Left ventricle myocardium superior (tissue), 1 donor: ENCODE results near the gene NFIA. TPM values are rescaled to one million over a fixed set of nuclear protein-coding genes. Genes with fewer than 3 reads are reported as not detected.
A peak's percentile ranks its signal among the peaks of the same experiment; 100 is the strongest.

Experiments used
- ATAC-seq: fragments of 200-7000 bp; cut with Tn5 transposase; one replicate; pipeline ENCODE4 v1.9.1; 2020; ENCODE audit warnings: mild to moderate bottlenecking, moderate library complexity
- DNase-seq: peaks from one replicate; pipeline ENCODE4 v3.0.0-alpha.2; 2020
- intact Hi-C: fragments of 100-400 bp; cut with micrococcal nuclease; formaldehyde crosslinking; loops from one replicate; pipeline ENCODE4 v1.11.0; 2022
- total RNA-seq: library from RNA; stranded (reverse); fragmentation: NEBNext Ultra II Directional; extraction: Animal tissue kit (Norgen Biotek cat#: 25700); gene quantifications from one replicate; pipeline ENCODE4 v1.2.1, GENCODE V29; 2021
- donor health status: DM: no; HTN: yes; CAD: no; lungs with severe emphysema.

The NFIA gene
- total RNA-seq, 1 donor from 2014 or later = 102 TPM

DNA sequence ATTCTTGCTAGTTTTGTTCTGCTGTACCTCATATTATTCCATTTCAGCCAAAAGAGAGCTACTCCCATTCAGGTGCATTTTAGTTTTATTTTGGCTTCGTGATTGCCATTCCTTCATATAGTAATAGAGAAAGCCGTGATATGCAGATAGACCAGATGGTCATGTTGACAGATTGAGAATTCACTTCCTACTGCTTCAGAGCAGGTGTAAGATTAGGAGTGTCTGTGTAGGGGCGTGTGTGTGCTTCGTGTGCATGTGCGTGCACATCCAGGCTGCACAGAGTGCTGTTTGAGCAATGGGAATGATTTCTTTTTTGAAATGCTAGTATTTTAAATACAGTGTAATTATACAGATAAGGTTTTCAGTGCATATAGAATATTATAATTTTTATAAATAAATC lies 10.3 kb downstream of the NFIA start:
- intact Hi-C loops = loop anchor here (10.0 kb wide), 1 partner anchor 82 kb away; no protein-coding TSS in a partner anchor
- ATAC-seq (peak; percentile 49), DNase-seq (no peak)

DNA sequence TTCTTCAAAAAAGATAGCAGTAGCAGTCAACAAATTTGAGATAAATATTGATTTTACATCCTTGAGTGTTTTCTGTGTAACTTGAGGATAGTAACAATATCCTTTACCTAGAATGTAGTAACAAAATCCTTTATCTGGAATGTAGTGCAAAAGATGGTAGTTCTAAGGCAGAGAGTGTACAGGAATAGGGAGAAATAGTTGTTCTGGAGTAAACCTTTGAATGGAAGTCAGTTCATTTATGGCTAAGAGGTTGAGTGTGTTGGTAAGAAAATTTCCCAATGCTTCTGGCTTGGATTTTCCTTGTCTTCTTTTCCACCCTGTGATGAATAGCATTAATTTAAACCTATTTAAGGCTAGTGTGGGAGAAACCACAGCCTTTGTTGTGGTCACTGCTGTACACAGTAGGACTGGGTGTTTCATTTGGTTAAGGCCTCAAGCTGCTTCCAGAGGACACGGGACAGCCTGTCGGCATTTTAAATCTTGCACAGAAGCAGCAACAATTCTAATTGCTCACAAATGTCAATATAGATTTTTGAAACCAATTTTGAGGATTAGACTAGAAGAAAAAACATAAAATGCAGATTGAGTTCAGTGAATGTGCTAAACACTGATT lies 11.3 kb downstream of the NFIA start:
- ATAC-seq = peak; percentile 44
- DNase-seq = no peak
- intact Hi-C loops = loop anchor here (10.0 kb wide), 1 partner anchor 81 kb away; no protein-coding TSS in a partner anchor

- intact Hi-C loops = loop anchor here (10.0 kb wide), 1 partner anchor 80 kb away; no protein-coding TSS in a partner anchor
- ATAC-seq = peak; percentile 10
- no peak for DNase-seq
These were observed 12.5 kb downstream of the NFIA start for GRCh38 chr1:61094677-61095469.

- intact Hi-C loops = loop anchor here (10.0 kb wide), 1 partner anchor 79 kb away; no protein-coding TSS in a partner anchor
- DNase-seq = no peak
These were observed 13.1 kb downstream of the NFIA start for GRCh38 chr1:61095470-61095812.

GRCh38 chr1:61097317-61097716 lies 15.0 kb downstream of the NFIA start:
- DNase-seq = no peak
- intact Hi-C loops = loop anchor here (10.0 kb wide), 1 partner anchor 77 kb away; no protein-coding TSS in a partner anchor
- ATAC-seq = no peak

More at GRCh38 chr1:61095470-61095812, 13.1 kb downstream of the NFIA start:
- ATAC-seq = no peak

DNA sequence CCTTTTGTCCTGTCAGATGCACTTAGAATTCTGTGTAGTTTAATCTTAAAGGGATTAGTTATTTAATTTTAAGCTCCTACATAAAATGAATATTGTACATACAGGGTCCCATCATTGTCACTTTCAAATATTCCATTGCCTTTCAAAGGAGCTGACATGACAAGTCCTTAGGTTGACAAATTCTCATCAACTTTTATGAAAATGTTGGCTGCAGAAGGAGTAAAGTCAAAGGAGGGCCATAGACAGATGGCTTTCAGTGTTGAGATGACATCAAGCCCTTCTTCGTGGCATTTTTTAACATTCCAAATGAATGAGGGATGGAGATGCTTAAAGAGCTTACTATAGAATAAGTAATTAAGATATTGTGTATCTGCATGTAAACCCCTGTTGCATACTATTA lies 15.4 kb downstream of the NFIA start:
- DNase-seq (no peak), ATAC-seq (no peak)
- intact Hi-C loops = loop anchor here (10.0 kb wide), 1 partner anchor 77 kb away; no protein-coding TSS in a partner anchor

DNA sequence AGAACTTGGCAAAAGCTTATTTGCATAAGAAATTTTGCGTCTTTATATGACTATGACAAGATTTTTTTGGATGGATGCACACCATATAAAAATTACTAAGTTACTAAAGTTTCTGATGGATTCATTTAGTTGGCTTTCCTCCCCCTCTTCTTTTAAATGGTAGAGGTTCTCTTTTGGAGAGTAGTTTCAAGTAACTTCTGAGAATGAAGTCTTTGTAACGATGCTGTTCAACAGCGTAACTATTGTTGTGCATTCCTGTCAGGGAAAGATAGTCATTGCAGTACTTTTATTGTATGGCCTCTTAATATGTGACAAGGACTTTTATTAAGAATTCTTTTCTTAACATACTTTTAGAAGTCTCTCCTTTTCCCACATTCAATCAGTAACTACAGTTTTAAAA lies 16.0 kb downstream of the NFIA start:
- ATAC-seq (no peak), DNase-seq (no peak)
- intact Hi-C loops = loop anchor here (10.0 kb wide), 1 partner anchor 76 kb away; no protein-coding TSS in a partner anchor

- intact Hi-C loops = loop anchor here (10.0 kb wide), 1 partner anchor 76 kb away; no protein-coding TSS in a partner anchor
- ATAC-seq (no peak), DNase-seq (no peak)
These were observed 16.6 kb downstream of the NFIA start for GRCh38 chr1:61098906-61099437.

GRCh38 chr1:61100578-61100977 lies 18.2 kb downstream of the NFIA start:
- intact Hi-C loops = no loop called here
- no peak for ATAC-seq
- DNase-seq = no peak

DNA sequence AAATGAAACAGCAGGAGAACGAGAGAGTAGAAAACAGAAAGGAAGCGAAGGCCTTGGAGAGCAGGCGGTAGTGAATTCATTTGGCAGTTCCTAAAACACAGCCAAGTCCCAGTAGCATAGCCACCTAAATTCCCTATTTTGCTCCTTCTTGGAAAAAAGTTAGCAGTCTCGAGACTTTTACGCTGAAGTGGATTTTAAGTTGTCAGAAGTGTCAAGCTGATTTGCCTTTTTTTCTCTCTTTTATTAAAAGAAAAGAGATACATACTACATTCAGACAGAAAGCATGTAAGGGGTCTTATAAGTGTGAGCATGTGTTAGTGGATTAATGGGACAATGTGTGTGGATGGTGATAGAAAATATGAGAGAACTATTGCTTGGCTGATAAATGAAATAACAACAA lies 19.2 kb downstream of the NFIA start:
- ATAC-seq = peak; percentile 56
- intact Hi-C loops = no loop called here
- no peak for DNase-seq

DNA sequence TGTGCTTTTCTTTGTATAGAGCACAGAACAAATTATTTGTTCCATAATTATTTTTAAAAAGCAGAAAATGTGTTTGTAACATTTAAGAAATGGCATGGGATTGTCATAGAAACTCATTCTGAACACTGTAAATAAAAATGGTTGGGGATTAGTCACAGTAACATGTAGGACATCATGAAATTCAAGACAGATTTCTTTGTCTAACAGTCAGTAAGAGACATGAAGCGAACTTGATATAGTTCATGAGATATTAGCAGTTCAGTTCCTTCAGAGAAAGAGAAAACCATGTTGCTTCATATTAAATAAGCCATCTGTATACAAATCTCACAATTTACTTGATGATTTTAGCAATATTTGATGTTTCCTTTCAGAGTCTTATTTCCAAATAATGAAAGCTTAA lies 19.7 kb downstream of the NFIA start:
- no peak for DNase-seq
- peak; percentile 29 for ATAC-seq
- intact Hi-C loops = no loop called here

GRCh38 chr1:61102621-61103020 lies 20.3 kb downstream of the NFIA start:
- intact Hi-C loops = no loop called here
- no peak for ATAC-seq
- no peak for DNase-seq

GRCh38 chr1:61104220-61104671 lies 21.9 kb downstream of the NFIA start:
- no peak for DNase-seq
- intact Hi-C loops = no loop called here
- ATAC-seq = peak; percentile 44

DNA sequence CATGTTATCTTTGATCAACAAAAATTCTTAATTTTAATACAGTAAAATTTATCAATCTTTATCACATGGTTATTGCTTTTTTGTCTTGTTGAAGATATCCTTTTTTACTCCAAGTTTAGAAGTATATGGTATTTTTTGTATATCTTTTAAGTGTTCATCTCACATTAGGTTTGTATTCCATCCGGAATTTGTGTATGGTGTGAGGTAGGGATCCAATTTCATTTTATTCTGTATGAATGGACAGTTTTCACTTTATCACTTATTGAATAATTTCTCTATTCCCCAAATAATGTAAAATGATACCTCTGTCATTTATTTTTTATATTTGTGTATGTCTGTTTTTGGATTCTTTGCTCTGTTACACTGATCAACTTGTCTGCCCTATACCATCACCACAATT lies 25.3 kb downstream of the NFIA start:
- ATAC-seq (no peak), DNase-seq (no peak)
- intact Hi-C loops = no loop called here

GRCh38 chr1:61109158-61109557 lies 26.8 kb downstream of the NFIA start:
- intact Hi-C loops = no loop called here
- DNase-seq (no peak), ATAC-seq (no peak)

- DNase-seq (no peak), ATAC-seq (no peak)
- intact Hi-C loops = no loop called here
These were observed 27.5 kb downstream of the NFIA start for GRCh38 chr1:61109910-61110309.

DNA sequence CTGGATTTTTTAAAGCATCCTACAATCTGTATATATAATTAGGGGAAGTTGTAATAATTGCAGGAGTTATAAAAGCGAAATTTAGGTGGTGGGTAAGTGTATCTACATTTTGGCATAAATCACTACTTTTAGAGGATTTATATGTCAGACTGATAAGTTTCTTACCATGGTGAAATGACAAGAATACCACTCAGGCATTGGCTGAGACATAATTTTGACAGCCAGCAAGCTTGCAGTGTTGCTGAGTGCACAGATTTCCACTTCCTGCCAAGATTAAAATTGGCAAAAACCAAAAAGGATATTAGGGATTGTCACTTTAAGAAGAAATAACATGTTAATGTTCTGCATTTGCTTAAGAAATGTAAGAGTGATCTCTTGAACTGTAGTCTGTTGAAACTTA lies 28.2 kb downstream of the NFIA start:
- intact Hi-C loops = no loop called here
- DNase-seq (no peak), ATAC-seq (peak; percentile 66)

DNA sequence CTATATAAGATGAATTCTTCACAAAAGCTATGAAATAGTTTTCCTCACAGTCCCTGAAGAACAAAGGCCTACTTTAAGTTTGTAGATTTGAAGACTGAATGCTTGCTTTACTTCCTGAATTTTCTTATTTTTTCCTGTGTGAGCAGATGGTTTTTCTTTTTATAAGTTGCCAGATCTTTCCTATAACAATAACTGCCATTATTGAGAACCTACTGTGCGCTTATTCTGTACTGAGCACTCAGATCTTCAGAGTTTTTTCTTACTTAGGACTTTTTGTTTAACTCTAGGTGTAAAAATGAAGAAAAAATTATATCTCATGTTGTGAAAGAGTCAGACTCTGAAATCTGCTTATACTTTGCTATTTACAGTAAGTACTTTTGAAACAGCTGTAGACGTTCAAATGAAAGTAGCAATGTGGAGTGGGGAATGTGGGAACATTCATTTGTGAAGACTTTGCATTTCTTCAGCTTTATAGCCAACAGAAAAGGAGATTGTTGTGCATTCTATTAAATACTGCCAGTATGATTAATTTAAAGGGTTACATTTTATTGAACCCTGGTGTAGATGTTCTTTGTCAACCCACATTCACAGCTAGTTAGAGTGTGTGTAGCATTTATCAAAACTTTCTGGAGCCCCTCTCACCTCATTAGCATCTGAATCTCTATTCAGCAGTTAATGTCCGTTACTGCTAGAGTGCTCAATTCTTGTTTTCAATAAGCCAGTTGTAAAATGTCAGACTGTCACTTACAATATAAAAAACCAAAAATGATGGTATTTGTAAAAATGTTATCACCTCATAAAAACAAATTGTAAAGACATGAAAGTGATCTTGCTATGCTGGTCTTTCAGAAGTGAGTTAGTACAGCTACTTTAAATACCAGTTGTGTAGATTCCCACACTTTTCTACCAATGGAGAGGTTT lies 29.0 kb downstream of the NFIA start:
- DNase-seq = no peak
- no peak for ATAC-seq
- intact Hi-C loops = no loop called here
